Stimulated activated CD8-positive, alpha-beta memory T cell treated with anti-CD3 and anti-CD28 coated beads, Interleukin-15, amount 100 ng/mL, for 48 hours (primary cell): Measurements from ENCODE around the gene PRKAR1B.

Experiments
- DNase-seq, 2 donors: peaks; one replicate each; pipeline ENCODE4 v3.0.0-alpha.2; 2020; ENCODE audit warnings: low read depth in 2 of 2

The PRKAR1B gene

GRCh38 chr7:521221-522070 lies 205.6 kb downstream of the PRKAR1B start:
- DNase-seq = no peak

GRCh38 chr7:520503-521161 lies 206.4 kb downstream of the PRKAR1B start:
- no peak for DNase-seq

GRCh38 chr7:519484-520390 lies 207.3 kb downstream of the PRKAR1B start, which contains the start of gene PDGFA:
PDGFA (minus strand) TSS chr7:519846; CDS start chr7:519001, 845 bp downstream.
- DNase-seq = no peak

- no peak for DNase-seq
Measured at GRCh38 chr7:518630-519483, 208.2 kb downstream of the PRKAR1B start.

GRCh38 chr7:517774-518629 lies 209.1 kb downstream of the PRKAR1B start:
- no peak for DNase-seq

- no peak for DNase-seq
Measured at GRCh38 chr7:516606-517456, 210.2 kb downstream of the PRKAR1B start.

- DNase-seq = no peak
Measured at GRCh38 chr7:516216-516605, 210.9 kb downstream of the PRKAR1B start.

GRCh38 chr7:515628-516027 lies 211.5 kb downstream of the PRKAR1B start:
- no peak for DNase-seq

GRCh38 chr7:514651-515598 lies 212.2 kb downstream of the PRKAR1B start:
- no peak for DNase-seq

- no peak for DNase-seq
Measured at GRCh38 chr7:514242-514641, 212.8 kb downstream of the PRKAR1B start.

GRCh38 chr7:513521-514166 lies 213.4 kb downstream of the PRKAR1B start:
- DNase-seq = no peak

GRCh38 chr7:512541-513311 lies 214.4 kb downstream of the PRKAR1B start:
- DNase-seq = no peak

- no peak for DNase-seq
Measured at GRCh38 chr7:512146-512510, 215.0 kb downstream of the PRKAR1B start.

- no peak for DNase-seq
Measured at GRCh38 chr7:511476-512145, 215.5 kb downstream of the PRKAR1B start.

GRCh38 chr7:510782-511281 lies 216.2 kb downstream of the PRKAR1B start:
- no peak for DNase-seq

- DNase-seq = no peak
Measured at GRCh38 chr7:510131-510481, 217.0 kb downstream of the PRKAR1B start.
